ENCODE results near the gene MBOAT7. TPM values are rescaled to one million over a fixed set of nuclear protein-coding genes. Genes with fewer than 3 reads are reported as not detected.
A peak's percentile ranks its signal among the peaks of the same experiment; 100 is the strongest.

The MBOAT7 gene
- total RNA-seq, 1 donor from 2014 or later: 218 TPM

DNA sequence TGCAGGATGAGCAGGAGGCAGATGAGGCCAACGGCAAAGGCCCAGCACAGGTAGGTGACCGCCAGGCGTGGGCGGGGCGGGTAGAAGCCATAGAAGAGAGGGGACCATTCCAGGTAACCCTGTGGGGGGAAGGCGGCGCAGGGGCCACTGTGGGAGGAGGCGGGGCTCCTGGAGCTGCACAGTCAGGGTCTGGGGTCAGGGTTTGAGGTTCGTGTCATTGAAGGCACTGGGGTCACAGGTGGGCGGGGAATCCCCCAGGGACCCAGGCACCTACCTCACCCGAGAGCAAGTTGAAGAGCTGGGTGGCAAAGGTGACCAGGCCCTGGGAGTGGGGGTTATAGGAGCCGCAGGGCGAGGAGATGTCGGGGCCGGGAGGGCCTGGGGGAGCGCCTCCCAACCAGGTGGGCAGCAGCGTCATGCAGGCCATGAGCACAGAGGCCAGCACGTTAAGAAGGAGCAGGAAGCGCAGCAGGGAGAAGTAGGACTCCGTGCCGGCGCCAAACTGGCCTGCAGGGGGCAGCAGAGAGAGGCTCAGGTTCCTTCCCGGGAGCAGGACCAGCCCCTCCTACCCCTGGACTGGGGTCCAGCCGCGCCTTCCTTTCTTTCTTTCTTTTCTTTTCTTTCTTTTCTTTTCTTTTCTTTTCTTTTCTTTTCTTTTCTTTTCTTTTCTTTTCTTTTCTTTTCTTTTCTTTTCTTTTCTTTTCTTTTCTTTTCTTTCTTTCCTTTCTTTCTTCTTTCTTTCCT is 21.0 kb downstream of the MBOAT7 start:
- no peak for DNase-seq (ENCODE audit: low read depth)
- TF ChIP-seq, protein P1, sequence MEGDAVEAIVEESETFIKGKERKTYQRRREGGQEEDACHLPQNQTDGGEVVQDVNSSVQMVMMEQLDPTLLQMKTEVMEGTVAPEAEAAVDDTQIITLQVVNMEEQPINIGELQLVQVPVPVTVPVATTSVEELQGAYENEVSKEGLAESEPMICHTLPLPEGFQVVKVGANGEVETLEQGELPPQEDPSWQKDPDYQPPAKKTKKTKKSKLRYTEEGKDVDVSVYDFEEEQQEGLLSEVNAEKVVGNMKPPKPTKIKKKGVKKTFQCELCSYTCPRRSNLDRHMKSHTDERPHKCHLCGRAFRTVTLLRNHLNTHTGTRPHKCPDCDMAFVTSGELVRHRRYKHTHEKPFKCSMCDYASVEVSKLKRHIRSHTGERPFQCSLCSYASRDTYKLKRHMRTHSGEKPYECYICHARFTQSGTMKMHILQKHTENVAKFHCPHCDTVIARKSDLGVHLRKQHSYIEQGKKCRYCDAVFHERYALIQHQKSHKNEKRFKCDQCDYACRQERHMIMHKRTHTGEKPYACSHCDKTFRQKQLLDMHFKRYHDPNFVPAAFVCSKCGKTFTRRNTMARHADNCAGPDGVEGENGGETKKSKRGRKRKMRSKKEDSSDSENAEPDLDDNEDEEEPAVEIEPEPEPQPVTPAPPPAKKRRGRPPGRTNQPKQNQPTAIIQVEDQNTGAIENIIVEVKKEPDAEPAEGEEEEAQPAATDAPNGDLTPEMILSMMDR (conservative IDR thresholded peaks at IDR 0.05; ENCODE audit: low read depth, low read length): peak; percentile 75

DNA sequence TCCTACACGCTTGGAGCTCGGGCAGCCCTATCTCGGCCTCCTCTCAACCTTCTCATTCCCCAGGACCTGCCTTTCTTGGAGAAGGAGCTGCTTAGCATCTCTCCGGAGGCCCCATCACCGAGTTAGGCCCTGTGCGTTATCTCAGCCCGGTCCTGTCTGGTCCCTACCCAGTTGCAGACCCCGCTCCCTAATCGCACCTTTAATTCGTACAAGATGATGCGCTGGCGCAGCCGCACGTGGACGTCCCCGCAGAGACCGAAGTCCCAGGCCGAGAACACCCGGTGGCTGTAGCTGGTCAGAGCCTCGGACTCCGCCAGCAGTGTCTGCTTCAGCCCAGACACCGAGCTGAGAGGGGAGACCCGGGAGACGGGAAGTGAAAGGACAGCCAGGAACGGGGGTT is 24.2 kb downstream of the MBOAT7 start:
- no peak for DNase-seq (ENCODE audit: low read depth)
- TF ChIP-seq, protein P1 (conservative IDR thresholded peaks at IDR 0.05; ENCODE audit: low read depth, low read length): no peak
- no peak overlapping the region for H3K4me3 ChIP-seq (ENCODE audit: low read depth, low read length)

More for the DNA sequence above, 21.0 kb downstream of the MBOAT7 start:
- no peak overlapping the region for H3K4me3 ChIP-seq (ENCODE audit: low read depth, low read length)

DNA sequence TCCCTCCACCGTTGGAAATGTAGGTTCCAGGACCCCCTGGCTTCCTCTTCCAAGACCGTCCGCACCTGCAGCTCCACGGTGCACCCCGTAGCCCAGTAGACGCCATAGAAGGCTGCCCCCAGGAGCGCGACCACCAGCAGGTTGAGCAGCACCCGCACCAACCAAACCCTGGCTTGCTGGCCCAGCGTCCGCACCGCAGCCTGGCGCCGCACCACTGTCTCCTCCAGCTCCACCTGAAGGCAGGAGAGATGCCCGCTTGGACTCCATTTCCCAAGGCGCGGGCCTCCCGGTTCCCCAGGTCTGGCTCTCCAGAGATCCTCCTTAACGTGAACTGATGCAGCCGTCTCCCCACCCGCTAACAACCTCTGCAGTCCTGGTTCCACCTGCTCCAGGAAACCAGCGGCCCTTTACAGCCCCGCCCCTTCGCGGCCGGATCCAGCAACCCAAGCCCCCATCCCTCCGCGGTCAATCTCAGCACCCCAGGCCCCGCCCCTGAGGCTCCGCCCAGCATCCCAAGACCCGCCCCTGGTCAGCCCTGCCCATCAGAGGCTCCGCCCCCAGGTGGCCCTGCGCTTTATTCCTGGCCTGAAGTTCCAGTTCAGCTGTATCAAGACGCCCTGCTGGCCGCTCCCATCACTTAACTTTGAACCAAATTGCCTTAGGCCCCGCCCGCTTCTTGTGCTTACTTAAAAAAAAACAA is 24.9 kb downstream of the MBOAT7 start:
- no peak overlapping the region for H3K4me3 ChIP-seq (ENCODE audit: low read depth, low read length)
- TF ChIP-seq, protein P1 (conservative IDR thresholded peaks at IDR 0.05; ENCODE audit: low read depth, low read length): no peak
- DNase-seq (ENCODE audit: low read depth): no peak

DNA sequence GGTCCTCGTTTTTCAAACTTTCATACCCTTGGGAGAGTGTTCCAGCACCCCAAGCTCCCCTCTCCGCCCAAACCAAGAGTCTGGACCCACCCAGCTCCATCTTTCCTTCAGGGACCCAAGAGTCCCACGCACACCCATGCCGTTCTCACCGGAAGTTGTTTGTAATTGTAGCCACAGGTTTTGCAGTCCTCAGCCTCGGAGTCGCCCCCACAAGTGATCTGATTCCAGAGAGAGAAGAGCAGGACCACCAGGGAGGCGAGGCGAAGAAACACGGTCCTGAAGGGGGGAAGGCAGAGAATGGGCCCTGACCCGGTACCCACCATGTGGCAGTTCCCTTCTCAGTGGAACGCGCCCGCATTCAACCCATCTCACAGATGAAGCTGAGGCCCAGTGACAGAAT is 26.5 kb downstream of the MBOAT7 start:
- TF ChIP-seq, protein P1 (conservative IDR thresholded peaks at IDR 0.05; ENCODE audit: low read depth, low read length): no peak
- peak overlapping the region; percentile 62 for H3K4me3 ChIP-seq (ENCODE audit: low read depth, low read length)

DNA sequence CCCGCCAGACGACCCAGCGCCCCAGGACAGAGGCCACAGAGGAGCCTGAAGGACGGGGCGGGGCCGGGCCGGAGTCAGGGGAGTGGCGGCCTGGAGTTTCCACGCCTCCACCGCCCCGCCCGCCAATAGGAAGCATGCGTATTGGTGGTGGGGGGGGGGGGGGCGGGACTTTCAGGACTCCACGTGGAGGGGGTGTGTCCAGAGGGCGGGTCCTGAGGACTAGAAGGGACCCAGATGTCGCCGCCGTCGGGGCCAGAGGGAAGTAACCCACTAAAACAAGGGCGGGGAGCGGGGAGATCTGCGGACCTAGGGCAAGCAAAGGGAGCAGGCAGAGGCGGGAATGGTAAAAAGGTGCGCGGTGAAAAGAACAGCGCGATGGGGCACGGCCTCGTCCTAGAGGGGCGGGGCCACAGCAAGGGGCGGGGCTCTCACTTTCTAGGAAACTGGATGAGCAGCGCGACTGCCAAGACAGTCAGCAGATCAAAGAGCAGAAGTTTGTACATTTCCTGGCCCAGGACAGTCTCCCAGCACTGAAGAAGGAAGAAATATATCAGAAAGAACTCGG is 27.1 kb downstream of the MBOAT7 start:
- peak overlapping the region; percentile 62 for H3K4me3 ChIP-seq (ENCODE audit: low read depth, low read length)
- TF ChIP-seq, protein P1 (conservative IDR thresholded peaks at IDR 0.05; ENCODE audit: low read depth, low read length): no peak
- no peak for DNase-seq (ENCODE audit: low read depth)

More for the DNA sequence above, 26.5 kb downstream of the MBOAT7 start:
- no peak for DNase-seq (ENCODE audit: low read depth)

DNA sequence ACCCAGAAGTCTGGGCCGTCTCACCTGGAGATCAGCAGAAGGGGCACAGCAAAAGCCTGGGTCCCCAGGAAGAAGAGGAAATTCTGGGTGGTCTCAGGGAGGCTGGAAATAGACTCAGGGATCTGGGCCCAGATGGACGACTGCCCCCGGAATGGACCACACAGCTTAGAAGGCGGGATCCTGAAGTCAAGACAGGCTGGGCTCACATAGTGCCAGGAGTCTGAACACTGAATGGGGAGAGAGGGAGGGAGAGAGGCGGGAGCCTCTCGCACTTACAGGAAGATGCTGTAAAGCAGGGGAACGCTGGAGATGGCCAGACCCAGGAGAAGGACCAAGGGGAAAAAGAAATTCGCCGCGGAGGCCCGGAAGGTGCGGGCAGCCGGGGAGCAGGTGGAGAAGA is 28.5 kb downstream of the MBOAT7 start:
- H3K4me3 ChIP-seq (ENCODE audit: low read depth, low read length): peak overlapping the region; percentile 85
- DNase-seq (ENCODE audit: low read depth): no peak
- TF ChIP-seq, protein P1 (conservative IDR thresholded peaks at IDR 0.05; ENCODE audit: low read depth, low read length): no peak
